Gastroesophageal sphincter (tissue), 4 donors: ENCODE results near the gene COLEC11. TPM values are rescaled to one million over a fixed set of nuclear protein-coding genes. Genes with fewer than 3 reads are reported as not detected.

Experiments
- ATAC-seq: fragments of 150-250 bp; one replicate; pipeline ENCODE4 v1.9.1; 2016; ENCODE audit warnings: mild to moderate bottlenecking, moderate library complexity
- H3K27ac ChIP-seq, 4 donors: fragments of 200-600 bp; sonication (generic) in 3 of 4; 1 replicate in 3 of 4; 2 replicates in 1 of 4; pipeline ENCODE4 v1.5.1; 2016 to 2019
- H3K27me3 ChIP-seq: fragments of 200-600 bp; sonication (generic); one replicate; pipeline ENCODE4 v1.5.1; 2019
- H3K36me3 ChIP-seq, 2 donors: fragments of 200-600 bp; sonication (generic); one replicate each; pipeline ENCODE4 v1.5.1; 2019; ENCODE audit warnings: control low read depth in 1 of 2
- H3K4me1 ChIP-seq, 3 donors: fragments of 200-600 bp; sonication (generic); 1 replicate in 2 of 3; 2 replicates in 1 of 3; pipeline ENCODE4 v1.5.1; 2016 to 2019; ENCODE audit warnings: control low read depth in 2 of 3
- H3K4me3 ChIP-seq, 2 donors: fragments of 200-600 bp; sonication (generic); one replicate each; pipeline ENCODE4 v1.5.1; 2019; ENCODE audit warnings: mild to moderate bottlenecking in 1 of 2, moderate library complexity in 1 of 2
- H3K9me3 ChIP-seq, 3 donors: fragments of 200-600 bp; sonication (generic); one replicate each; pipeline ENCODE4 v1.5.1; 2017 to 2019; ENCODE audit warnings: control low read depth in 2 of 3
- CTCF ChIP-seq, 4 experiments: fragments of 200-600 bp in 2 of 4; fragments of 450-650 bp in 2 of 4; sonication (generic) in 1 of 4; IDR thresholded peaks; one replicate each; pipeline ENCODE4 v1.5.1; 2017 to 2019; ENCODE audit warnings: antibody characterized with exemption in 4 of 4, mild to moderate bottlenecking in 2 of 4, moderate library complexity in 2 of 4
- EP300 ChIP-seq: sonication (generic); formaldehyde crosslinking; IDR thresholded peaks from one replicate; pipeline ENCODE4 v1.6.1; 2017; ENCODE audit warnings: antibody characterized with exemption, mild to moderate bottlenecking
- POLR2A ChIP-seq, 2 donors: fragments of 450-650 bp; IDR thresholded peaks; one replicate each; pipeline ENCODE4 v1.6.1; 2017; ENCODE audit warnings: antibody characterized with exemption in 2 of 2, mild to moderate bottlenecking in 2 of 2, moderate library complexity in 1 of 2
- POLR2AphosphoS5 ChIP-seq: sonication (generic); formaldehyde crosslinking; IDR thresholded peaks from one replicate; pipeline ENCODE4 v1.6.1; 2017; ENCODE audit warnings: antibody characterized with exemption
- WGBS, 2 donors: methylation state at CpG; one replicate each; pipeline ENCODE4 v1.1.5; 2018; ENCODE audit warnings: low coverage in 1 of 2; 5-methylcytosine and 5-hydroxymethylcytosine counted together
- total RNA-seq, 4 donors: library from RNA; depleted of rRNA; stranded (reverse); fragments of >200 nt; gene quantifications; one replicate each; pipeline ENCODE4 v1.1.0, GENCODE V29; 2016

COLEC11 gene
- total RNA-seq, 4 donors from 2014 or later: 0.57 to 5.0 (median 3.1) TPM

GRCh38 chr2:3654011-3654410 lies 59.1 kb downstream of the COLEC11 start:
- no peak overlapping the region for H3K27ac ChIP-seq
- 100% methylated on average over 7 of the region's 10 CpGs; no CpG with 5 or more reads in 1 of the 2 donors for WGBS, 2 donors
- no peaks in the 10 kb centered on the region for H3K36me3 ChIP-seq
- H3K27me3 ChIP-seq: no peaks in the 10 kb centered on the region
- ATAC-seq: no peak
- TF ChIP-seq POLR2AphosphoS5: no peak
- TF ChIP-seq CTCF (IDR thresholded peaks at IDR 0.05): no peak
- TF ChIP-seq POLR2A (IDR thresholded peaks at IDR 0.05): no peak
- TF ChIP-seq EP300: no peak
- H3K4me3 ChIP-seq: no peak overlapping the region
- peaks cover 0 to 19% (median 10%) of the 10 kb centered on the region in 3 donors for H3K4me1 ChIP-seq
- no peaks in the 10 kb centered on the region for H3K9me3 ChIP-seq

- WGBS, 2 donors: 79 to 86% methylated on average over 4 to 6 of the region's 21 CpGs
- no peaks in the 10 kb centered on the region for H3K36me3 ChIP-seq
Measured at GRCh38 chr2:3654531-3655225, 59.8 kb downstream of the COLEC11 start.

GRCh38 chr2:3655871-3656761 lies 61.2 kb downstream of the COLEC11 start:
- Histone ChIP-seq H3K4me1 (peaks cover 0 to 11% (median 6%) of the 10 kb centered on the region in 3 donors), H3K9me3 (no peaks in the 10 kb centered on the region), H3K27me3 (no peaks in the 10 kb centered on the region), H3K4me3 (no peak overlapping the region), H3K27ac (no peak overlapping the region), H3K36me3 (no peaks in the 10 kb centered on the region)
- TF ChIP-seq POLR2A (IDR thresholded peaks at IDR 0.05): no peak
- no peak for ATAC-seq
- WGBS, 2 donors: 97 to 100% methylated on average over 1 to 5 of the region's 28 CpGs

More at GRCh38 chr2:3654531-3655225, 59.8 kb downstream of the COLEC11 start:
- Histone ChIP-seq H3K9me3 (no peaks in the 10 kb centered on the region), H3K4me3 (no peak overlapping the region), H3K27me3 (no peaks in the 10 kb centered on the region), H3K27ac (no peak overlapping the region), H3K4me1 (peaks cover 0 to 19% (median 10%) of the 10 kb centered on the region in 3 donors)
- TF ChIP-seq CTCF (IDR thresholded peaks at IDR 0.05): no peak
- TF ChIP-seq EP300: no peak
- TF ChIP-seq POLR2AphosphoS5: no peak
- TF ChIP-seq POLR2A (IDR thresholded peaks at IDR 0.05): no peak
- ATAC-seq: no peak

DNA sequence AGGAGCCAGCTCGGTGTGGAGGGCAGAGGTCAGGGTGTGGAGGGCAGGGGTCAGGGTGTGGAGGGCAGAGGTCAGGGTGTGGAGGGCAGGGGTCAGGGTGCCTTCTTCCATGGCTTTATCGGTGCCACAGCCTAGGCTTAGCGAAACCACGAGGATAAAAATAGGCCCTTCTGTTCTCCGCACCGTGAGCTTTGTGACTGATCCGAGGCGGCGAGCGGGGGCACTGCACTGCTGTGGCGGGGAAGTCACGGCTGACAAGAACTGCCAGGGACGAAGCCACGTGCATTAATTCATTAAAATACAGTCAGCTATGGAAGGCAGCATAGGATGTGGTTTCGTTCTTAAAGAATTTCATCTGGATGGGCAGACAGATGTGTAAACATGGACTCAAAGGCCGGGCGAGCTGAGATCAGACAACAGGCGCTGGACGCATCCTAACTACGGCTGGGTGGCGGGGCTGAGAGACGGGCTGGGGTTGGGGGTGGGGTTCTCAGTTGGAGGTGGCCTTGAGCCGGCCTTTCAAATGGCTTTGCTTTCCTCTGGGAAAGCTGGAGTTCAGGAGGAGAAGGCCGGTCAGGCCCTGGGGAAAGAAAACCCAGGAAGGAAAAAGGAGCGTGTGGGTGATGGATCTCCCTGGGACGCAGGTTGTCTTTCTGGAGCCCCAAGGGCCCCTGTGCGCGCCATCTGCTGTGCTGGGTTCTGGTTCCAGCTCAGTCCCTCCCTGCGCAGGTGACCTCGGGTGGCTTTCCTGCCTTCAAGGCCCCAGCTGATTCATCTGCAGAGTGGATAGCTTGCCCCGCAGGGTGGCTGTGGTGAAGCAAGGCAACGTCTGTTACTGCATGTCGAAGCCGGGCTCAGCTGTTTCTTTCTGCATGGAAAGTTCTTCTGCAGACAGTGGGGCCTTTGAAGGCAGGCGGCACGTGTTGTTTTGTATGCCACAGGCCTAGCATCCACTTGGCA lies 62.1 kb downstream of the COLEC11 start:
- no peaks in the 10 kb centered on the region for H3K9me3 ChIP-seq
- TF ChIP-seq POLR2AphosphoS5 (no peak), POLR2A (IDR thresholded peaks at IDR 0.05) (no peak), EP300 (no peak), CTCF (IDR thresholded peaks at IDR 0.05) (no peak)
- no peaks in the 10 kb centered on the region for H3K36me3 ChIP-seq
- 24 to 74% methylated on average over 2 to 15 of the region's 36 CpGs for WGBS, 2 donors
- no peak overlapping the region for H3K27ac ChIP-seq
- H3K27me3 ChIP-seq: no peaks in the 10 kb centered on the region
- ATAC-seq: no peak
- H3K4me3 ChIP-seq: no peak overlapping the region
- peaks cover 0 to 3% (median 2%) of the 10 kb centered on the region in 3 donors for H3K4me1 ChIP-seq

GRCh38 chr2:3657881-3658280 lies 63.0 kb downstream of the COLEC11 start, which contains the start of gene ALLC:
ALLC (plus strand) TSS chr2:3658200; CDS start chr2:3671158, 12,958 bp downstream.
- H3K9me3 ChIP-seq: no peaks in the 10 kb centered on the region
- H3K4me1 ChIP-seq: no peaks in the 10 kb centered on the region
- 96% methylated on average over 4 of the region's 7 CpGs; no CpG with 5 or more reads in 1 of the 2 donors for WGBS, 2 donors
- TF ChIP-seq POLR2A (IDR thresholded peaks at IDR 0.05): no peak
- TF ChIP-seq CTCF (IDR thresholded peaks at IDR 0.05): no peak
- TF ChIP-seq POLR2AphosphoS5: no peak
- TF ChIP-seq EP300: no peak
- H3K27me3 ChIP-seq: no peaks in the 10 kb centered on the region
- no peak for ATAC-seq
- no peak within 1 kb of the TSS for H3K4me3 ChIP-seq
- no peaks in the 10 kb centered on the region for H3K36me3 ChIP-seq
- no peak within 1 kb of the TSS for H3K27ac ChIP-seq
